Measurements from ENCODE around the gene MTCL1.
A peak's percentile ranks its signal among the peaks of the same experiment; 100 is the strongest.

Gene MTCL1

DNA sequence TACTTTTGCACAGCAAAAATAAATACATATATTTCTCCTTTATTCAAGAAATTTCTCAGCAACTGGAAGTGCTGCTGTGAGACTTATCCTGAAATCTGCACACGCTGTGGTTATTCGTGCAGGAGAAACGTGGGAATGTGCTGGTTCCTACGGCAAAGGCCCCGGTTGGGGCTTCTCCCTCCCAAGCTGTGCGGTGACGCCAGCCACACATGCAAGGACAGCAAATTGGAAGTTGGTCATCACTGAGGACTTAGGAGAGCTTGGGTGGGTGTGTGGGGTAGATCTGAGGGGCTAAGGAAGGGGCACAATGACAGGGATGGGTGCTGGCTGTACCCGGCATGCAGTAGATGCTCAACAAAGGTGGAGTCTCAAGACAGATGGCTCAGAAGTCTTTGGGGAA lies 16.5 kb upstream of the MTCL1 start:
- no peak overlapping the region for H3K9ac ChIP-seq (ENCODE audit: low read depth, low read length, poor library complexity)

DNA sequence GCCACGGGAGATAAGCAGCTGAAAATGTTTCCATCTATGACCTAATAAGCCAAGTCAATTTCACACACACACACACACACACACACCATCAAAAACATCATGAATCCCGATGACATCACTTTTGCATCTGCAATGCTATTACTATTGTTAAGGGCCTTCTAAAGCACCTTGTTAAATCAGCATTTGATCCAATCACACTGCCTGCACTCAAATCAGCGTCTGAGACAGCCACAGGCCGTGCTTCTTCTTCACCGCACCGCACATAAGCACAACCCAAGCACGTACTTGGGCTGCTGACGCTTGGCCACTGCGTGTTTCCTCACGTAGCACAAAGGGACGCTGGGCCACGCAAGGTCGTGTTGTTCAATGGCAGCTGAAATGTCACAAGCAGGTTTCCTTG lies 15.8 kb upstream of the MTCL1 start:
- H3K27ac ChIP-seq (replicated peaks; ENCODE audit: low read length): no peak overlapping the region
- no peak overlapping the region for H2BK12ac ChIP-seq (ENCODE audit: low read length)
- H3K9me3 ChIP-seq (replicated peaks in 1 of 2; ENCODE audit: control insufficient read depth in 2 of 2, insufficient read depth in 1 of 2, low read depth in 1 of 2, low read length in 2 of 2): no peaks in the 10 kb centered on the region
- H3K4me3 ChIP-seq (ENCODE audit: low read length in 2 of 2): no peak overlapping the region
- H4K91ac ChIP-seq (ENCODE audit: low read depth, low read length, poor library complexity): no peak overlapping the region
- H2BK15ac ChIP-seq (ENCODE audit: low read length): peak overlapping the region; percentile 25
- H3K4me2 ChIP-seq (ENCODE audit: insufficient read depth, low read length, poor library complexity, severe bottlenecking): no peak overlapping the region
- no peaks in the 10 kb centered on the region for H3K79me1 ChIP-seq (ENCODE audit: low read depth, low read length)
- peak overlapping the region; percentile 76 for H3K23ac ChIP-seq (ENCODE audit: low read depth, low read length, poor library complexity)
- peak overlapping the region; percentile 63 for H2AFZ ChIP-seq (ENCODE audit: low read length)
- no peak overlapping the region for H3K4ac ChIP-seq (ENCODE audit: low read length)
- peaks cover 13 to 16% of the 10 kb centered on the region in 2 donors for H3K4me1 ChIP-seq (ENCODE audit: control insufficient read depth in 2 of 2, insufficient read depth in 1 of 2, low read depth in 1 of 2, low read length in 2 of 2)
- peak overlapping the region; percentile 69 for H3K18ac ChIP-seq (ENCODE audit: low read length)
- no peak overlapping the region for H2BK120ac ChIP-seq (ENCODE audit: low read depth, low read length)
- H3K14ac ChIP-seq (ENCODE audit: low read length): peak overlapping the region; percentile 42
- peak overlapping the region; percentile 29 for H2AK5ac ChIP-seq (ENCODE audit: low read depth, low read length)
- no peaks in the 10 kb centered on the region for H3K27me3 ChIP-seq (ENCODE audit: control insufficient read depth in 3 of 3, insufficient read depth in 3 of 3, low read depth in 1 of 3, low read length in 3 of 3)
- no peak overlapping the region for H2BK5ac ChIP-seq (ENCODE audit: low read length)
- no peak for DNase-seq (ENCODE audit: low spot score)
- no peaks in the 10 kb centered on the region for H3K36me3 ChIP-seq (replicated peaks in 1 of 2; ENCODE audit: control insufficient read depth in 2 of 2, insufficient read depth in 2 of 2, low read length in 2 of 2)
- H3K9ac ChIP-seq (ENCODE audit: low read depth, low read length, poor library complexity): no peak overlapping the region
- H4K8ac ChIP-seq (ENCODE audit: low read depth, low read length): no peak overlapping the region
- no CpG with 5 or more reads among the region's 13 CpGs for WGBS, 2 donors (ENCODE audit: extremely low coverage in 2 of 2, insufficient read length in 2 of 2, insufficient replicate concordance in 1 of 2)

More for the DNA sequence above, 16.5 kb upstream of the MTCL1 start:
- Histone ChIP-seq H2BK12ac (ENCODE audit: low read length) (no peak overlapping the region), H3K23ac (ENCODE audit: low read depth, low read length, poor library complexity) (no peak overlapping the region), H3K9me3 (replicated peaks in 1 of 2; ENCODE audit: control insufficient read depth in 2 of 2, insufficient read depth in 1 of 2, low read depth in 1 of 2, low read length in 2 of 2) (peaks cover 0 to 3% of the 10 kb centered on the region in 2 donors), H3K79me1 (ENCODE audit: low read depth, low read length) (no peaks in the 10 kb centered on the region), H2BK5ac (ENCODE audit: low read length) (no peak overlapping the region), H3K27ac (replicated peaks; ENCODE audit: low read length) (no peak overlapping the region), H3K4ac (ENCODE audit: low read length) (no peak overlapping the region), H2AK5ac (ENCODE audit: low read depth, low read length) (peak overlapping the region; percentile 11), H3K18ac (ENCODE audit: low read length) (no peak overlapping the region), H3K36me3 (replicated peaks in 1 of 2; ENCODE audit: control insufficient read depth in 2 of 2, insufficient read depth in 2 of 2, low read length in 2 of 2) (no peaks in the 10 kb centered on the region), H4K8ac (ENCODE audit: low read depth, low read length) (no peak overlapping the region), H2BK15ac (ENCODE audit: low read length) (no peak overlapping the region), H3K27me3 (ENCODE audit: control insufficient read depth in 3 of 3, insufficient read depth in 3 of 3, low read depth in 1 of 3, low read length in 3 of 3) (no peaks in the 10 kb centered on the region), H2BK120ac (ENCODE audit: low read depth, low read length) (no peak overlapping the region), H3K4me3 (ENCODE audit: low read length in 2 of 2) (no peak overlapping the region), H3K4me1 (ENCODE audit: control insufficient read depth in 2 of 2, insufficient read depth in 1 of 2, low read depth in 1 of 2, low read length in 2 of 2) (peaks cover 13 to 16% of the 10 kb centered on the region in 2 donors), H2AFZ (ENCODE audit: low read length) (no peak overlapping the region), H3K14ac (ENCODE audit: low read length) (no peak overlapping the region), H4K91ac (ENCODE audit: low read depth, low read length, poor library complexity) (no peak overlapping the region), H3K4me2 (ENCODE audit: insufficient read depth, low read length, poor library complexity, severe bottlenecking) (no peak overlapping the region)
- no CpG with 5 or more reads among the region's 8 CpGs for WGBS, 2 donors (ENCODE audit: extremely low coverage in 2 of 2, insufficient read length in 2 of 2, insufficient replicate concordance in 1 of 2)
- DNase-seq (ENCODE audit: low spot score): no peak

DNA sequence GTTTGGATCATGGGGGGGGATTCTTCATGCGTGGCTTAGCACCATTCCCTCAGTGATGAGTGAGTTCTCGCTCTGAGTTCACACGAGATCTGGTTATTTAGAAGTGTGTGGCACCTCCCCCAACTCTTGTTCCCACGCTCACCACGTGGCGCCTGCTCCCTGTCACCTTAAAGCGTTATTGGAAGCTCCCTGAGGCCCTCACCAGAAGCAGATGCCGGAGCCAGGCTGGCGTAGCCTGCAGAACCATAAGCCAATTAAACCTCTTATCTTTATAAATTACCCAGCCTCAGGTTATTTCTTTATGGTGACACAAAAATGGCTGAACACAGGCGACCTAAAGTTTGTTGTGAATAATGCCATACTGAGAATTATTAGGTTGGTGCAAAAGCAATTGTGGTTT lies 10.5 kb upstream of the MTCL1 start:
- no peaks in the 10 kb centered on the region for H3K36me3 ChIP-seq (replicated peaks in 1 of 2; ENCODE audit: control insufficient read depth in 2 of 2, insufficient read depth in 2 of 2, low read length in 2 of 2)

DNA sequence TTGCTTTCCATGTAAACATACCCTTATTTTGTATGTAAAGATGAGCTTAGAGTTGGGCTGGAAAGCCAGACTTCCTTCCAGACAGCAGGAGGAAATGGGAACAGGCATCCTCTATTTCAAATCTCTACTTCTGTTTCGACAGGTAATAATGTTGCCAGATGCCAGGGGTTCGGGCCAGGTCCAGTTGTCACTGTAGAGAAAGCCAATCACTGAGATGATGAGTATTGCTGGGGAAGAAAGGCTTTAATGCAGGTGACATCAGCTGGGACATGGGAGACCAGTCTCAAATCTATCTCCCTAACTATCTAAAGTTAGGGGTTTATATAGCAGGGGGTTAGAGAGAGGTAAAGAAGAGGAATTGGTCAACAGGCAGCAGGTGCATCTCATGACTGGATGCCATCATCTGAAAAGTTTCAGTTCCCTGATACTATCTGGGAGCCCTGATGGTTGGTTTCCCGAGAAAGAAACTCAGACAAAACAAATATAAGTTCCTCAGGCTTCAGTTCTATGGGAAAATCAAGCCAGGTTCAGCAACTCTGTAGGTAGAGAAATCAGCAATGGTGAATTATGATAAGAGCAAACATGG lies 9.3 kb upstream of the MTCL1 start:
- H2AK5ac ChIP-seq (ENCODE audit: low read depth, low read length): no peak overlapping the region
- no peak overlapping the region for H4K8ac ChIP-seq (ENCODE audit: low read depth, low read length)
- no peaks in the 10 kb centered on the region for H3K4me1 ChIP-seq (ENCODE audit: control insufficient read depth in 2 of 2, insufficient read depth in 1 of 2, low read depth in 1 of 2, low read length in 2 of 2)
- H2BK5ac ChIP-seq (ENCODE audit: low read length): no peak overlapping the region
- H3K9ac ChIP-seq (ENCODE audit: low read depth, low read length, poor library complexity): no peak overlapping the region
- H3K4me2 ChIP-seq (ENCODE audit: insufficient read depth, low read length, poor library complexity, severe bottlenecking): no peak overlapping the region
- H3K4ac ChIP-seq (ENCODE audit: low read length): no peak overlapping the region
- H2BK12ac ChIP-seq (ENCODE audit: low read length): no peak overlapping the region
- H2BK120ac ChIP-seq (ENCODE audit: low read depth, low read length): no peak overlapping the region
- no peak overlapping the region for H3K4me3 ChIP-seq (ENCODE audit: low read length in 2 of 2)
- no peak for DNase-seq (ENCODE audit: low spot score)
- no peak overlapping the region for H2BK15ac ChIP-seq (ENCODE audit: low read length)
- H3K27ac ChIP-seq (replicated peaks; ENCODE audit: low read length): no peak overlapping the region
- H3K79me1 ChIP-seq (ENCODE audit: low read depth, low read length): no peaks in the 10 kb centered on the region
- no peaks in the 10 kb centered on the region for H3K9me3 ChIP-seq (replicated peaks in 1 of 2; ENCODE audit: control insufficient read depth in 2 of 2, insufficient read depth in 1 of 2, low read depth in 1 of 2, low read length in 2 of 2)
- no peaks in the 10 kb centered on the region for H3K36me3 ChIP-seq (replicated peaks in 1 of 2; ENCODE audit: control insufficient read depth in 2 of 2, insufficient read depth in 2 of 2, low read length in 2 of 2)
- no peak overlapping the region for H2AFZ ChIP-seq (ENCODE audit: low read length)
- H3K18ac ChIP-seq (ENCODE audit: low read length): no peak overlapping the region
- H3K27me3 ChIP-seq (ENCODE audit: control insufficient read depth in 3 of 3, insufficient read depth in 3 of 3, low read depth in 1 of 3, low read length in 3 of 3): peaks cover 0 to 2% (median 0%) of the 10 kb centered on the region in 3 experiments
- H3K23ac ChIP-seq (ENCODE audit: low read depth, low read length, poor library complexity): no peak overlapping the region
- whole genome bisulfite sequencing, 2 donors (ENCODE audit: extremely low coverage in 2 of 2, insufficient read length in 2 of 2, insufficient replicate concordance in 1 of 2): no CpG with 5 or more reads among the region's 3 CpGs
- H3K14ac ChIP-seq (ENCODE audit: low read length): no peak overlapping the region
- H4K91ac ChIP-seq (ENCODE audit: low read depth, low read length, poor library complexity): no peak overlapping the region

More for the DNA sequence above, 10.5 kb upstream of the MTCL1 start:
- H4K8ac ChIP-seq (ENCODE audit: low read depth, low read length): no peak overlapping the region
- H3K27ac ChIP-seq (replicated peaks; ENCODE audit: low read length): no peak overlapping the region
- no peaks in the 10 kb centered on the region for H3K4me1 ChIP-seq (ENCODE audit: control insufficient read depth in 2 of 2, insufficient read depth in 1 of 2, low read depth in 1 of 2, low read length in 2 of 2)
- no peak overlapping the region for H3K4me3 ChIP-seq (ENCODE audit: low read length in 2 of 2)
- no peak overlapping the region for H2AFZ ChIP-seq (ENCODE audit: low read length)
- H3K23ac ChIP-seq (ENCODE audit: low read depth, low read length, poor library complexity): peak overlapping the region; percentile 20
- no peak overlapping the region for H2BK12ac ChIP-seq (ENCODE audit: low read length)
- no peak for DNase-seq (ENCODE audit: low spot score)
- H3K27me3 ChIP-seq (ENCODE audit: control insufficient read depth in 3 of 3, insufficient read depth in 3 of 3, low read depth in 1 of 3, low read length in 3 of 3): peaks cover 0 to 2% (median 0%) of the 10 kb centered on the region in 3 experiments
- H2AK5ac ChIP-seq (ENCODE audit: low read depth, low read length): no peak overlapping the region
- H4K91ac ChIP-seq (ENCODE audit: low read depth, low read length, poor library complexity): no peak overlapping the region
- H2BK120ac ChIP-seq (ENCODE audit: low read depth, low read length): no peak overlapping the region
- H3K4ac ChIP-seq (ENCODE audit: low read length): no peak overlapping the region
- no peak overlapping the region for H2BK5ac ChIP-seq (ENCODE audit: low read length)
- no peak overlapping the region for H3K4me2 ChIP-seq (ENCODE audit: insufficient read depth, low read length, poor library complexity, severe bottlenecking)
- WGBS, 2 donors (ENCODE audit: extremely low coverage in 2 of 2, insufficient read length in 2 of 2, insufficient replicate concordance in 1 of 2): no CpG with 5 or more reads among the region's 10 CpGs
- H2BK15ac ChIP-seq (ENCODE audit: low read length): no peak overlapping the region
- no peaks in the 10 kb centered on the region for H3K9me3 ChIP-seq (replicated peaks in 1 of 2; ENCODE audit: control insufficient read depth in 2 of 2, insufficient read depth in 1 of 2, low read depth in 1 of 2, low read length in 2 of 2)
- H3K79me1 ChIP-seq (ENCODE audit: low read depth, low read length): no peaks in the 10 kb centered on the region
- H3K18ac ChIP-seq (ENCODE audit: low read length): no peak overlapping the region
- peak overlapping the region; percentile 71 for H3K14ac ChIP-seq (ENCODE audit: low read length)
- no peak overlapping the region for H3K9ac ChIP-seq (ENCODE audit: low read depth, low read length, poor library complexity)

Measured in neuronal stem cell (in vitro differentiated cells).